ENCODE data around the gene DCAF12L2.
"Not testable (repeated sequence)": the region's sequence is repeated elsewhere in the genome, so short reads cannot be mapped to it uniquely, and the experiment has no call there.

DCAF12L2 gene

DNA sequence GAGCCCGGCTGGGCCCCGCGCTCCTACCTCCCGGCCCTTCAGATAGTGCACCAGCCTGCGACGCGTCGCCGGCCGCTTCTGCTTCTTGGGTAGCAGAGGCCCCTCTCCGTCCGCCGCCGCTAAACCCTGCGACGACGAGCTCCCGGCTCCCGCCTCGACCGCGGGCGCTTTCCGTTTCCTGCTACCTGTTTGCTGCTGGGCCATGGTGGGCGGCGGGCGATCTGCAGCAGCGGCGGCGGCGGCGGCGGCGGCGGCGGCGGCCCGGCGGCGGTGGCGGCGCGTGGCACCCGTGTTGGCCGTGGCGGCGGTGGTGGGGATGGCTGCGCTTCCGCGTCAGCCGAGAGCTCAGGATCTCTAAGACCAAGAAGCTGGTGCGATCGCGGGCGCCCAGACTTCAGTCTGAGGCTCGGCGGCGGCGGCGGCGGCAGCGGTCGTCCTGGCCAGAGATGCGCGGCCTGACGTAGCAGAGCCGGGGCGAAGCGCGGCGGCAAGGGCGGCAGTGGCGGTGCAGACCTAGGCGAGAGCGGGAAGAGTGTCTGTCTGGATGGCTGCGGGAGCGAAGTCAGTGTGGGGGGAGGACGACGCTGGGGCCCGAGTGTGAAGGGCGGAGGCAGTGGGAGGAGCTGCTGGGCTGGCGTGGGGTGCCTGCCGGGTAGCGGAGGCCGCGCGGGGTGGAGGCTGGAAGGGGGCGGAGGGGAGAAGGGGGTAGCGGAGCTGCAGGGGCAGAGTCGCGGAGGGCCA is at the start of gene DCAF12L2:
Gene DCAF12L2, minus strand, starts transcription at position 569 of the 741 bp plus-strand sequence. Its CDS starts 365 bp downstream, at position 204.
- DNase-seq, result no peak

DNA sequence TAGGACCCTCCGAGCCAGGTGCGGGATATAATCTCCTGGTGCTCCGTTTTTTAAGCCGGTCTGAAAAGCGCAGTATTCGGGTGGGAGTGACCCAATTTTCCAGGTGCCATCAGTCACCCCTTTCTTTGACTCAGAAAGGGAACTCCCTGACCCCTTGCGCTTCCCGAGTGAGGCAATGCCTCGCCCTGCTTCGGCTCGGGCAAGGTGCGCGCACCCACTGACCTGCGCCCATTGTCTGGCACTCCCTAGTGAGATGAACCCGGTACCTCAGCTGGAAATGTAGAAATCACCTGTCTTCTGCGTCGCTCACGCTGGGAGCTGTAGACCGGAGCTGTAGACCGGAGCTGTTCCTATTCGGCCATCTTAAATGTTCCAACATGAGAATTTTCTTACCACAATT is 24.8 kb upstream of the DCAF12L2 start:
- DNase-seq, result not testable (repeated sequence)

DNA sequence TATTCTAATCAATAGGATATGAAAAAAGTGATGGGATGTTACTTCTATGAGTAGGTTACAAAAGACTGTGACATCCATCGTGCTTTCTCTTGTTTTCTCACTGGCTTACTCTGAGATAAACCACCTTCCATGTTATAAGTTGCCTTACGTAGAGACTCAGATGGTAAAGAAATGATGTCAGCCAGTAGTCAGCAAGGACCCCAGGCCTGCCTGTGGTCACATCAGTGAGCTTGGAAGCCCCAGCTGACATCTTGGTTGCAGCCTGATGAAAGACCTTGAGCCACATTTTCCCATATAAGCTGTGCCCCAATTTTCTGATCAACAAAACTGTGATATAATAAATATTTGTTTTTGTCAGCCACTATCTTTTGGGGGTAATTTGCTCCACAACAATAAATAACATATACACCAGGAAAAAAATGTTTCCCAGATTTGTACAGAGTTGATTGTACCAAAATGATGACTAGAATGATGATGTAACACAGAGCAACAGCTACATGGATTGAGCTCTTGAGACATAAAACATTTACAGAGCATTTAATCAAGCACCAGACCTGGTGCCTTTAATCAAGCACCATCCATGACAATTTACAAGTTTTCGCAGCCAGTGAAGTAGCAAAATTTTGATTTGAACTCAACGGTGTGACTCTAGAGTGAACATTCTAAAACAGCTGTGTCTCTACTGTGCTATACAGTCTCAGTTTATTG is 11.2 kb upstream of the DCAF12L2 start:
- DNase-seq, result no peak

DNA sequence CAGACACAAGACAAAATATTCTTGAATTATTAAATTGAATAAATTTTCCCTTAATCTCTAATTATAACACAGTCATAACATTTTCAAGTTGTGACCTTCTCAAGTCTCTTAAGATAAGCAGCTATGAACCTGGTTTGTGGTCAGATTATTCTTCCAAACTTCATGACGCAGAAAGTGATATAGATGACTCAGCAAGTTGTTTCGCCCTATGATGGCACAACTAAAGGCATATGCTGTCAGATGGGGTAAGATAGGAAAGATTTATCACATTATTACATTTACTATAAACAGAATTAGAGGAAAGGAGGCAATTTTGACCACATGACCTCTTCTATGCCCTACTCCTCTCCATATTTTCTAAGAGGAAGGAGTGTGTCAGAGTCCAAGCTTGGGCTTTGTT is 4.6 kb upstream of the DCAF12L2 start:
- DNase-seq, result no peak

DNA sequence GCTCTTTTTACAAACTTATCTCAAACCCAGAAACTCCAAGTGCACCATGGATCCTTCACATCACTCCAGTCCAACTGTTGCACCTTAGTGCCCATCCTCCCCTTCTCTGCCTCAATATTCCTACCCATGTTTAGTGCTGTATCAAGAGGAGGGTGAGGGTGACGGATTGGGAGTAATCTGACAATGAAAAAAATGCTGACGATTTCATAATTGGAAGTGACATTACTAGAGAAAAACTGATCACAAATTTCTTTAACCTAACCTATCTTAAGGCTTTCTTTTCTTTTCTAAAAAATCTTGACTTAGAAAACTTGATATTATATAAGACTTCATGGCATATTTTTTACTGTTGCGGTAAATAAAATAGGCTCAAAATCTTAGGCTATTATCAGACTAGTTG is 1.5 kb upstream of the DCAF12L2 start:
- DNase-seq, result no peak

DNA sequence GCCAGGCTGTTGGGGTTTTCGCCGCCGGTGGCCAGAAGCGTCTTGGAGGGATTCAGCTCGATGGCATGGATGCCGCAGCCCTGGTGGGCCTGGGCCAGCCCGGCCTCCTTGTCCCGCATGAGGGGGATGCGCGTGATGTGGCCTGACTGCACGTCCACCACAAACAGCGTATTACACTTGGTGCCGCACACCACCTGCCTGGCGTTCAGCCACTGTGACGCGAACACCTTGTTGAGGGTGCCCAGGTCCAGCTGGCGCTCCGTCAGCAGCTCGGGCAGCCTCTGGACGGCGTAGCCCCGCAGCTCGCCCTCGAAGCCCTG is 728 bp downstream of the DCAF12L2 start:
- DNase-seq, result no peak

DNA sequence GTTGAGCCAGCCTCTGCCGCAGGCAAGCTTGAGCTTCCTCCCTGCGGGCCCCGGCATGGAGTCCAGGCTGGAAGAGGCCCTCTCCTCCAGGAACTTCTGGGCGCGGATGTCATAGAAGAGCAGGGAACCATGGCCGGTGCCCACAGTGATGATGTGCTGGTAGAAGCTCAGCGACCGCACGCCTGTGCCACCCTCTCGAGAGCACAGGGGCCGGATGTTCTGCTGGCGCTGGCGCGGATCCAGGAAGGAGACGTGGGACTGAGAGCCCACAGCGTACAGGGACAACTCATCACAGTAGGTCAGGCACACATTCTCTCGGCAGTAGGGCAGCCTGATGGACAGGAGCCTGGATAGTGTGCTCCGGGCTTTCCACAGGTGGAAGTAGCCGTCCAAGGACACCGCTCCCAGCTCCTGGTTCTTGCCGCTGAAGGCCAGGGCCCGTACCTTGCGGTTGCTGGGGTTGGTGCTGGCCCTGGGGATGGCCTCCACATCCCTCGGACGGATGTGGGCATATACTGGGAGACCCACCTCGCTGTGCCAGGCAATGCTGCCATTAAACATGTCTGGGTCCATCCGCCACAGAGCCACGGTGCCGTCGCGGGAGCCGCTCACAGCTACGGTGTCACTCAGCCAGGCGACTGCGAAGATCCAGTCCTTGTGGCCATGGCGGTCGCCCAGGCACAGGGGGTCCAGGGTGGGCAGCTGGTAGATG is 1.2 kb downstream of the DCAF12L2 start:
- no peak for DNase-seq

DNA sequence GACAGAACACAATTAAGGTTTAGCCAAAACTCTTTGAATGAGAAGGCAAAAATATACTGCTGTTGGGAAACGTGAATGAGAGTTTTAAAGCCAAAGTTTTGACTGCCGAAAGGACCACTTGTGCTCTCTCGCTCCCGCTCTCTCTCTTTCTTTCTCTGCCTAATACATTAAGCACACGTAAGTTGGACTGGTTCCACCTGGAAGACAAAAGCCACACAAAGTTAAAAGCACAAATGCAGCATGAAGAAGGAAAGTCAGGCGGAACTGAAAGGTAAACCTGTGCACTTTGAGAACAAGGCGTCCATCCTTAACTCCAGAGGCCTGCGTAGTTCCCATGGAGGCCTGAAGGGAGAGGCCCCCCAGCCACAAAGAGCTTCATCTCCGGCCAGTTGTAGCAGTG is 1.9 kb downstream of the DCAF12L2 start:
- DNase-seq, result no peak

DNA sequence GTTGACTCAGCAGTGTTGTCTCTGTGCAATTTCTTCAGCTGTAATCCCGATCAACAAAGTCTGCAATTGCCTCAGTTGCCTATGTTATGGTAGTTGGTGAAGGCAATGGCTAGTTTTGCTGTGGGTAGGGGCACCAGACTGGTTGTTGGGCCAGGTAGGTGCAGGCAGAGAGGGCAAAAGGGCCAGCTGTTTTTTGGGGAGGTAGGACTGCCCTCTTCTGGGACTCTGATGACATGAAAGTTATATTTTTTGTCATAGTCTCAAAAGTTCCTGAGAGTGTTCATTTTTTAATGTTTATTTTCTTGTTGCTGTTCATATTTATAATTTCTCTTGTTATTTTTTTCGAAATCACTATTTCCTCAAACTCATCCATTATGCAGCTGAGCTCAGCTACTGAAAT is 25.1 kb downstream of the DCAF12L2 start:
- DNase-seq, result no peak

DNA sequence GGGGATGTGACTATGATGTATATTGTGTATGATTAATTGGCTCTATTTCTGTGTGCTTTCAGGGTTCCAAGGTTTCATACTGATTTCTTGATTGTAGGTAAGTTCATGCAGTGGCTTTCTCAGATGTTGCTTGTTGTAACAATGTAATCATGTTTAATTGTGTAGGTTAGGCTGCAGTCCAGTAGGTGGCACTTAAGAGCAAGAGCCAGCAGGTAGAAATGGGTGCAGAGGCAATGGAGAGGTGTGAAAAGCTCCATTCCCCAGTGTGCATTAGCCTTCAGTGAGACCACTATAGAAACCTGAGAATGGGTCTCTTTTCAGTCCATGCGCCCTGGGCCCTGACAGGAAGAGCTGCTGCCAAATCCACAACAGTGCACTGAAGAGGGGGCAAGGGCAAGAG is 28.2 kb downstream of the DCAF12L2 start:
- DNase-seq, result no peak

DNA sequence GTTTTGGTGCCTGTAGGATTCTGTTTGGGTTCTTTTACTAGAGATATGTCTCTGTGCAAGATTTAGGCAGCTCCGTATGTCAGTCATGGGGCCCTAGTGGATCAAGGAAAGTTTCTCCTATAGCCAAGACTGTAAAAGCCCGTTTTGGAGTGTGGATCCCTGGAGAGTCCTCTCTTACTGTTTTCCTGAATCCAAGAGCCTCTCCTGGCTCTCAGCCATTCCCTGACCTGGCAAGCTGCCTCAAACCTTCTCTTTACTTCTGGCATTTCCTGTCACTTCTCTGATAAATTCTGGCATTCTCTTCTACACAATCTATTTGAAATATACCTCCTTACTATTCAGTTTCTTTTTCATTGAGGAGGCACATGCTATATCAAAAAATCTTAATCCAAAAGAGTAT is 41.4 kb downstream of the DCAF12L2 start:
- no peak for DNase-seq

Data from stimulated activated naive CD4-positive, alpha-beta T cell (primary cell).